Right forelimb (tissue), 1 donor: ENCODE results near the gene SNU13.
"Not testable (repeated sequence)": the region's sequence is repeated elsewhere in the genome, so short reads cannot be mapped to it uniquely, and the experiment has no call there.

Experiments used
- DNase-seq: peaks from one replicate; pipeline ENCODE4 v3.0.0-alpha.2; 2018

Gene SNU13

GRCh38 chr22:41638124-41638523, 50.5 kb downstream of the SNU13 start:
- DNase-seq, result no peak

- DNase-seq, result not testable (repeated sequence)
Measured at GRCh38 chr22:41637623-41638022, 51.0 kb downstream of the SNU13 start.

- DNase-seq, result no peak
Measured at GRCh38 chr22:41636467-41636866, 52.2 kb downstream of the SNU13 start.

- DNase-seq, result not testable (repeated sequence)
Measured at GRCh38 chr22:41634610-41635009, 54.1 kb downstream of the SNU13 start.

GRCh38 chr22:41631615-41632014, 57.1 kb downstream of the SNU13 start:
- DNase-seq, result not testable (repeated sequence)

- not testable (repeated sequence) for DNase-seq
Measured at GRCh38 chr22:41631115-41631514, 57.6 kb downstream of the SNU13 start.

- no peak for DNase-seq
Measured at GRCh38 chr22:41625577-41625976, 63.1 kb downstream of the SNU13 start.
